Measurements from ENCODE around the gene SSTR5. TPM values are rescaled to one million over a fixed set of nuclear protein-coding genes. Genes with fewer than 3 reads are reported as not detected.

Gene SSTR5
- total RNA-seq, 1 donor from 2014 or later, result 20.8 TPM

DNA sequence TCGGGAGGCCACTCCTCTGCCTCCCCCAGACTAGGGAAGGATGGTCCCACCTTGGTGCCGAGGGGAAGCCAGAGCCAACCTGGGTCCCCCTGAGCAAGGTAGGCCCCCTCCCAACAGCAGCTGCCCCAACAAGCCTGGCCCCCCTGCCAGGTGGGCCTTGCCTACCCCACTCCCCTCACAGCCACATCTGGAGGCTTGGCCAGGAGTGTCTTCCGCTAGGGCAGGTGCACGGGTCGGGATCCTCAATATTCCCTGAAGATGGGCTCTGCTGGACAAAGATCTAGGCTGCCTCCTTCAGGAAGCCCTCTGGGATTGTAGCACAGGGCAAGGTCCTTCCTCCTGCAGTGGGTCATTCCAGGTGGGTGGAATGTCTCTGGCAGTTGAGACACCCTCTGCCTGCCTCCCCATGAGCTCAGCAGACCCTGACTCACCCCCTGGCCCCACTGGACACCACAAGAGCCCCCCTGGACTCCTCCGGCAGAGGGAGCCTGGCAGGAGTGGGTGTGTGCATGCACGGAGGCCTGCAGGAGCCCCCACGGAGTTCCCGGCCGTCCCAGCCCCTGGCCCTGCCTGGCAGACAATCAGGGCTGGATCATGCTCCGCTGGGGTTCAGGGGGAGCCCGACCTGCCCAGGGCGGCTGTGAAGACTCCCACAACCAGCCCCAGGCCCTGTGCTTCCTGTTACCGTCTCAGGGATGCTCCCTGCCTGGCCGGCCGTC is 23.1 kb downstream of the SSTR5 start:
- intact Hi-C loops (cut with DNase I), result no loop called here
- ATAC-seq (ENCODE audit: poor library complexity), result no peak
- DNase-seq, result no peak

DNA sequence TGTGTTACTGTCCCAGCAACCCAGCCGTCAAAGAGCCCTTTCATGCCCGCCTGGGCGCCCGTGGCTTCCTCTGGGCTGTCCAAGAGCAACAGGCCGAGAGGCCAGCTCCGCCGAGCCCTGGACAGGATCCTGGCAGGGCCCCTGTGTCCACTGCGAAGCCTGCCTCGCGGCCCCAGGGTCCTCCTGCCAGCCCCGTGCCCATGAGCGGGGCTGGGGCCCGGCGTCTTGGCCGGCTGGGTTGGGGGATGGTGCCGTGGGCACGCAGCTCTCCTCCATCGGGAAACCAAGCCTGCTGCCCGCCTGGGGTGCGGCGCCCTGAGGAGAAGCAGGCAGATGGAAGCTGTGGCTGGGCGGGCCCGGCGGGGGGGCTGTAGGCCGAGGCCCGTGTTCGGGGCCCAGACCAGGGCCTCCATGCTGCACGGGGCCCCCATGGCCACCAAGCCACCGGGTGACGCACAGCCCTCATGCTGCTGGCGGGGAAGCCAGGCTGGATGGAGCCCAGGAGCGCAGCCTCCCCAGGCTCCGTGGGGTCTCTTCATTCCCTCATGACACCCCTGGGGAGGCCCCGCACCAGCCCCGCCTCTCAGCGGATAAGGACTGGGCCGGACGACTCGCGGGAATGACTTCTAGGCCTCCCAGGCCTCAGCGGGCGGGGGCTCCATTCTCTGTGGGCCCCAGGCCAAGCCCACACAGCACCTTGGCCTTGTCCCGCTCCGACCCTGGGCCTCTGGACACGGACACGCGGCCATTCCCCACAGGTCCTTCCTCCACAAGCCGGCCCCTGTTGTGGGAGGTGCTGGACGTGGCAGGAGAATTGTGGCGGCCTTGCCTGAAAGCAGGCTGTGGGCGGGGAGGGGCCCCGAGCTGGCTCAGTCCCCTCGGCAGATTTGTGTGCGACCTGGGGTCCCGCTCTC is 23.9 kb downstream of the SSTR5 start, which contains the start of gene C1QTNF8:
C1QTNF8 (minus strand) TSS at position 76 of the 914 bp plus-strand sequence. CDS start 1,322 bp downstream, outside the sequence.
- DNase-seq, result no peak
- intact Hi-C loops (cut with DNase I), result no loop called here
- no peak for ATAC-seq (ENCODE audit: poor library complexity)

DNA sequence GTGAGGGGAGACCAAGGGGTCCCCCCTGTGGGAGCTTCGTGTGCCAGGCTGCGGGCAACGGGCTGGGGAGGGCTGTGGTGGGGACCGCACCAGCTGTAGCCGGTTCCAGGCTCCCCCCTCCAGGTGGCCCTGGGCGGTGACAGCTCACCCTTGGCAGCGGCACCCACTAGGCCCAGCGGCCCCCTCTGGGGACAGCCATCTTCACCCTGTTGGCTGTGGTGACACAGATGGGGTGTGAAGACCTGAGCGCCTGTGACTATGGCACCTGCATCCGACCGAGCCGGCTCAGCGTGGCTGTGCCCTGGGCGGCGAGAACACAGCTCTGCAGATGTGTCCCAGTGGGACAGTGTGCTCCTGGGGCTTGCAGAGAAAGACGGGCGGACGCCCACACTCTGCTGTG is 24.6 kb downstream of the SSTR5 start:
- DNase-seq (no peak), ATAC-seq (ENCODE audit: poor library complexity) (peak; percentile 26)
- intact Hi-C loops (cut with DNase I), result no loop called here

DNA sequence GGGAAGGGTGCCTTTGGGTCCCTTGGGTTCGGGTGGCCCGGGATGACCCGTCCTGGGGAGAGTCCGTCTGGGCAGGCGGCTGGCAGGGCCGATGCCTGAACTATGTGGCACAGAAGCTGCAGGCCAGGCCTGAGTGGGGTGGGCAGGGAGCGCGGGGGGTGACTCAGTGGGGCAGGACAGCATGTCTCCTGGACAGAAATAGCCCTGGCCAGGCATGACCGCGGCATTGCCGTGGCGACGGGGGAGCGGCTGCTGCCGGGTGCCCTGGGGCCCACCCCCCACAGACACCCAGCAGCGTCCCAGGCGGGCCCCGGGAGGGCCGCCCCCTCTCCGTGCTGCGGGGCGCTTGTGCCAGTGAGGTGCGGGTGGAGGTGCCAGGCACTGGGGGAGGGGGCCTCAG is 25.3 kb downstream of the SSTR5 start:
- peak; percentile 88 for DNase-seq
- intact Hi-C loops (cut with DNase I), result no loop called here
- ATAC-seq (ENCODE audit: poor library complexity), result peak; percentile 90

DNA sequence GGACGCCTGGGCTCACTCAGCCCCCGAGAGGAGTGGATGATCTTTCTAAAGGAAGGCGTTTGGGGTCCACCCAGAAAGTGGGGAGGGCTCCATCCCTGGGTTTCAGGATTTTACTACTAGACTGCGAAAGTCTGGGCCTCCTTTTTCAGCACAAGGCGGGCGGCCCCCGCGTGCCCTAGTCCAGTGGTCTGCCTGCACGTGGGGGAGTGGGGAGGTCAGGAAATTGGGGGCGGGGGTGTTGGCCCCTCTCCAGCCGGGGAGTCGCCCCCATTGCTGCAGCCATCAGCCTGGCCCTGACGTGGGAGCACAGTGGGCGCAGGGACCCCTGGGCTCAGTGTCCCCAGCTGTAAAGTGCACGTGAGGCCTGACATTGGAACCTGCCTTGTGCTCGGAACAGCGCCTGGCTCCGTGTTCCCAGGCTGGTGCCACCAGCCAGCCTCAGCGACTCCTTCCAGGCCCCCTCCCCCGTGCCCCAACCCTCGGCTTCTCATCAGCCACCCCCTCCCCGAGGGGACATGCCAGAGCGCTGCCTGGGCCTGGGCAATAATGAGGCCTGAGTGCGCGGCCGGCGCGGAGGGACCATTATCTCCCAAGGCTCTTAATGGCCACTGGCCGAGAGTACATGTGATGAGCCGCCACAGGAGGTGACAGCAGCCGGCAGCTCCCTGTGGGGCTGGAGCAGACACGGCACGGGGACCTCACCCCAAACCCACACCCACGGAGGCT is 25.9 kb downstream of the SSTR5 start:
- intact Hi-C loops (cut with DNase I), result no loop called here
- peak; percentile 38 for ATAC-seq (ENCODE audit: poor library complexity)
- DNase-seq, result peak; percentile 58

DNA sequence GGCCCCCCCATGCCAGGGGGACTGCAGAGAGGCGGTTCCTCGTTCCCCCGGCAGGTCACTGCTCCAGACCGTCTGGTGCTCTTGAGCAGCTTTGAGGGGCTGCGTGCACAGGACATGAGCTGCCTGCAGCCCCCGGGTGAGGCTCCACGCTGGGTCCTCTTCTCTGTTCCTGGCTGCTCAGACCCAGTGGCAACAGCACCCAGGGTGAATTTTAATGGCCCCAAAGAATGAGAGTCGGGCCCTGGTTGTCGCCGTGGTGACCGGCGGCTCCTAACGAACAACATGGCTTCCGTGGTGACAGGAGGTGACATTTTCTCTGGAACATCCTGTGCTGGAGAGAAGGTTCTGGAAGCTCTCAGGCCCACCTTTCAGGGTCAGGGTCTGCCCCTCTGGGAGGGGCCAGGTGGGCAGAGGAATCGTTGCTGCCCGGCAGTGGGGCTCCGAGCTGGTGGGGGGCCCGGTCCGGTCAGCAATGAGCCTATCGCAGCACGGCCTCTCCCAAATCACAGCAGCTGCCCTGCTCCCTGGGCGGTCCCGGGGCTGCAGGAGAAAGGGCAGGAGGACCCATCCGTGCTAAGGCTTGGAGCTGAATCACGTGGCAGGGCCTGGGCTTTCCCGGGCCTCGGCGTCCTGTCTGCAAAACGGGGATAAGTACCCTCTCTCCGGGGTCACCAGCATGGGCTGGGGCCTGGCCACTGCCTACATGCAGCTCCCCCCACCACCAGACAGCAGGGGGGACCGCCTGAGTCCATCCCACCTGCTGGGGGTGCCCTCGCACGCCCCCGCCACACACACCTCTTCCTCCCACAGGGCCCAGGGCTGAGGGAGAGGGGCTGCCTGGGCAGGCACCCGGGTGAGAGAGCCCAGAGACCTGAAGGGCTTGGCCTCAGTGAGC is 26.9 kb downstream of the SSTR5 start:
- intact Hi-C loops (cut with DNase I), result no loop called here
- ATAC-seq (ENCODE audit: poor library complexity) (no peak), DNase-seq (no peak)

DNA sequence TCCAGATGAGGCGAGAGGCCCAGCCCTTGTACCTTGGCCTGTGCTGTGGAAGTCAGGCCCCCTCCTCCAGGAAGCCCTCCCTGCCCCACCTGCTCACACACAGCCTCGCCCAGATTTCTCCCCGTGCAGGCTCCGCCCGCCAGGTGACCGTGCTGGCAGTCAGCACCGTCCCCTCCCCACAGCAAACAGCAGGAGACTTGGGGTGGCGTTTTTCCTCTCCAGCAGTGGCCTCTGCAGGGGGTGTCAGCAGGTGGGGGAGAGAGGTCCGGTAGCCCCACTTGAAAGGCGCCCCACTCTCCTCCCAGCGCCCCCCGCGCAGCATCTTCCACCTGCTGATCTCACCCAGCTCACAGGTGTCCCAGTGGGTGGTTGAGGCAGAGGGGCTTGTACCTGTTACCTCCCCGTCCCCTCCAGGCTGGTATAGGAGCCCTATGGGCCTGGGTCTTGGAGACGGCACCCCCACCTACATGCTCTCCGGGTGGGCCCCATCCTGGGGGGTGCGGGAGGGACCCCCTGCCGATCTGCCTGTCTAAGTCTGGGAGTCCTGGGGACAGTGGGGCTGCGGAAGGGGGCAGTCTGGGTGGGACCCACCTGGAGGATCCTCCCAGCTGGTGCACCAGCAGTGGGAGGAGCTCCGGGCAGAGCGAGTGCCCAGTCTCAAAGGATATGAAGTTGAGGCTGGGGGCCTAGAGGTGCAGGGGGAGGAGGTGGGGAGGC is 27.7 kb downstream of the SSTR5 start:
- intact Hi-C loops (cut with DNase I), result no loop called here

DNA sequence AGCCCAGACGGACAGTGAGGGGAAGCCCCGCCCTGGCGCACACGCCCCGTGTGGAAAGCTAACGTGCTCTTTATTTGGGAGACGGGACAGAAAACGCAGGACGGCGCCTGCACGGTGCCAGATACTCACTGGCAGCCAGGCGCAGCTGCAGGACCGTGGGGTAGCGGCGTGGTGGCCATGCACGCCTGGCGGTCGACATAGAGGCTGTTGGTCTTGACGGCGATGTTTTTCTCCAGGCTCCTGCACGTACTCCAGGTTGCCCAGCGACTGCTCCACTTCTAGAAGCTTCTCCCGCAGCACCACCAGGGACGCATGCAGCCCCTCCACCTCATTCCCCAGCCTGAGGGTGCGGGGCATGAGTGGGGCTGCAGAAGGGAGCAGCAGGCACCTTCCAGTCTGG is 28.6 kb downstream of the SSTR5 start:
- intact Hi-C loops (cut with DNase I), result no loop called here
- ATAC-seq (ENCODE audit: poor library complexity) (no peak), DNase-seq (no peak)

More for the DNA sequence above, 27.7 kb downstream of the SSTR5 start:
- ATAC-seq (ENCODE audit: poor library complexity), result no peak
- no peak for DNase-seq

DNA sequence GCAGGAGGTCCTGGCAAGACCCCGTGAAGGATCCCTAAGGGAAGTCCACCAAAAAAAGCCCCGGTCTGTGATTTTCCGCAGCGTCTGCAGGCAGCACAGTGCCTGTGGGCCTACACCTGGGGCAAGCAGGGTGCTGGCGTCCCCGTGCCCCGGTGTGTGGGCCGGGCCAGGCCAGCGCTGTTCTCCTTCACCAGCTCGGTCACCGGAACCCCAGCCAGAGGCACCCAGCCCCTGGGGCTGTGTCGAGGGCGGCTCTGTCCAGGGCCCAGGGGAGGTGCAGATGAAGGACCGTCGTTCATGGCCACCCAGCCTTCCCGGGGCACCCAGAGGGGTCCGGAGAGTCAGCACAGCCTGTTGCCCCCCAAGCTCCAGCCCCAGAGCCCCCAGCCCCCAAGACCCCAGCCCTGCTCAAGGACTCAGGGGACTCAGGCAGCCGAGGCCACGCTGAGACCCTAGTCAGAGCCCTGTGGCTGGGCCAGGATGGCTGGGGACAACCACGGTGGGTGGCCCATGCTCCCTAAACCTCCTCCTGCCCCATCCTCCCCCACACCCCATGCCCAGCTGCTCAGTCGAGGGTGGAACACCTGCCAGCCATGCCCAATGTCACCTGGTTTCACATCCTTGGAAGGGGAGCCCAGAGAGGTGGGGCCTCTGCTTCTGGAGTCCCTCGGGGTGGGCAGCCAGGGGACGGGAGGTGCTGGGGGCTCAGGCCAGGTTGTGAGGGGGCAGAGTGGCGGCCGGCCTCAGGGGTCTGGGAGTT is 29.2 kb downstream of the SSTR5 start:
- intact Hi-C loops (cut with DNase I), result no loop called here
- no peak for DNase-seq
- no peak for ATAC-seq (ENCODE audit: poor library complexity)

DNA sequence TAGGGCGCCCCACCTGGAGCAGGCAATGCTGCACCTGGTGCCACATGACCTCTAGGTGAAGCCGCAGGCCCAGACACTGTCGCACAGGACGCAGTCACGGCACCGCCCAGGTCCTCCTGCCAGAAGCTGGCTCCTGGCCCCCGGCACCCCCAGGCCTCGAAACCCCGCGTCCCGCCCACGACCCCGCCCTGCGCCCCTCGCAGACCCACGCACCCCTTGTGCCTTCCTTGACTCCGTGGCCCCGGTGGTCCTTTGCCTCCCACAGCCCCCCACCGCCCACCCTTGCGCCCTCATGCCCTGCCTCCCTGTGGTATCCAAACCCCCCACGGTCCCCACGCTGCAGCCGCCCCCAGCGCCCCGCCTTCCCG is 29.8 kb downstream of the SSTR5 start:
- intact Hi-C loops (cut with DNase I), result no loop called here
- no peak for DNase-seq
- no peak for ATAC-seq (ENCODE audit: poor library complexity)

DNA sequence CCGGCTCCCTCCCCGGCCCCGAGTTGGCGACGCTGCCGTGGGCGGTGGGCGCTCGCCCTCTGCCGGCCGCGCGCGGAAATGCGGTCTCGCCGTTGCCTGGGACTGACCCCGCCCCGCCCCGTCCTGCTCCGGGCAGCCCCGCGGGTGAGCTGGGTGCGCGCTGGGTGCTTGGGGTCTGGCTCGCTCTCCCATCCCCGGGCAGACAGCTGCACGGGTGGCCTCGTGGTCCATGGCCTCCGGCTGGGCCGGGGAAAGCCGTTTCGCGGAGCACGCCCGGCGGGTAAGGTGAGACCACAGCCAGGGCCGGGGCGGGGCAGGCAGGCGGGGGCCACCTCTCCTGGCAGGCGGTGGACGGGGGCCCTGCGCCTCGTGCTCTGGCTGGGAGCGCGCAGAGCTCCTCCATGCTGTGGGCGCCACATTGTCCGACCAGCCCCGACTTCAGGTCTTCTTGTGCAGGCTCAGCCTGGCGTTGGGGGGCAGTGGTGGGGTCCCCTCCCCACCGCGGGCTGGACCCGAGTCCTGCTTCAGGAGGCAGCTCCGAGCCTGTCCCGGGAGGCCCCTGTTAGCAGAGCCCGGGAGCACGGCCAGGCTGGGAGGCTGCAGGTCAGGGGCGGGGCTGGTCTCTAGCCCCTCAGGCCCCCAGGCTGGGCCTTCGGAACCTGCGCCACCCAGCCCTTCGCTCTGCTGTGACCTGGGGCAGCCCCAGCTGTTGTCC is 30.5 kb downstream of the SSTR5 start:
- intact Hi-C loops (cut with DNase I), result no loop called here
- ATAC-seq (ENCODE audit: poor library complexity) (peak; percentile 54), DNase-seq (peak; percentile 76)

DNA sequence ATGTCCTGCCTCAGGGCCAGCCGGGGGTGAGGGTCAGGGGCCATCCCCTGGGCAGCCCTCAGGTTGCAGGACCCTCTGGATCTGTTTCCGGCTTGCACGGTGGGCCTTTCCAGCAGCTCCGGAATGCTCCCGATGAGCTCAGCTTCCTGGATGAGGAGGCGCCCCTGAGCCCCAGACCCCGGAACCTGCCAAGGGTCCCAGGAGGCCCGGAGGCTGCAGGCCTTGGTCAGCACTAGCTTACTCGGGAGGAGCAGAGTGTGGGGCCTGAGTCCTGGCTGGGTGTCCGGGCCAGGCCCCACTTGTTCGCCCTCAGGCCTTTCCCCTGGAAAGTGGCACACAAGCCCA is 31.1 kb downstream of the SSTR5 start:
- ATAC-seq (ENCODE audit: poor library complexity), result no peak
- no peak for DNase-seq
- intact Hi-C loops (cut with DNase I), result no loop called here

DNA sequence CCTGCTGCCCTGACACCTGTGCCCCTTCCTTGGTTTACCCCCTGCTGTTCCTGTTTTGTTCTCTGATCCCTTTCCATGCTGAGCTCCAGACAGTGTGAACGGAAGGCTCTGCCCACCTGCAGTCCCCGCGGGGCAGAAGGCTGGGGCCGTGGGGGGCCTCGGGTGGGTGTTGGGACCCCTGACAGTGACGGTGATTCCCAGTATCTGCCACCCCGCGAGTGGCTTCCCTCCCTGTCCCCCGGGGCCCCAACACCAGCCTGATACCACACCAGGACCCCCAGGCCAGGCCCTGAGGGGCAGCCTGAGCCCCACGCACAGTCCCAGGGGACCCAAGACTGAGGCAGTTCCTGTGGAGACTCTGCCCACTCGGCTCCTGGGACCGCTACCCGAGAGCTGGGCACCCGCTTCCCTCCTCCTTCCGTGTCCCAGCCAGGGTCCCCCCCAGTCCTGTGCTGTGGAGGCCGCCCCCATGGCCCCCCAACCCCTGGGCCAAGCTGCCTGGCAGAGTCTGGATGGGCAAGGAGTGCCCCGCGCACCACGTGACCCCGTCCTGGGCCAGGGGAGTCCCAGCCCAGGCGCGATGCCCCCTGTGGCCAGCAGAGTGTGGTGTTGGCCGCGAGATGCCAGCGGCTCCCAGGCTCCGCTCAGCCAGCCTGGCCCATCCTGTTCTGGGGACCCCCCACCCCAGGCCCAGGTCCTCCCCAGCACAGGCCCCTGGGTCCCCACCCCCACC is 33.5 kb downstream of the SSTR5 start:
- ATAC-seq (ENCODE audit: poor library complexity) (peak; percentile 76), DNase-seq (peak; percentile 68)
- intact Hi-C loops (cut with DNase I), result loop anchor here (2.0 kb wide), 1 partner anchor 89 kb away; no protein-coding TSS in a partner anchor

DNA sequence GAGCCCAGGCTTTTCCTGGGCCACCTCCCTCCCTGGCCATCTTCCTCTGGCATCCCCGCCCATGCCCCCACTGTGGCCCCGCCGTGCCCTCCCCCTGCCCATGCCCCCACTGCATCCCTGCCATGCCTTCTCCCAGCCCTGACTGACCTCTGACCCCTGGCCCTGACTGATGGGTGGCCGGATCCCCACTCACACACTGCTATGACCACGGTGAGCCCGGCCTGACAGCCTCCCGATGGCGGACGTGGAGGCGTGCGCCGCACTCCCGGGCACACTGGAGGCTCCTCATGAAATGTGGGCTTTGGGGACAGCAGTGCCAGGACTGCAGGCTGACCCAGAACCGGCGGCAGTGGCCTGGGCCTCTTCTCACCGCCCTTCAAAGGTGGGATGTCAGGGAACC is 34.1 kb downstream of the SSTR5 start:
- no peak for ATAC-seq (ENCODE audit: poor library complexity)
- DNase-seq, result no peak
- intact Hi-C loops (cut with DNase I), result loop anchor here (2.0 kb wide), 1 partner anchor 88 kb away; no protein-coding TSS in a partner anchor

DNA sequence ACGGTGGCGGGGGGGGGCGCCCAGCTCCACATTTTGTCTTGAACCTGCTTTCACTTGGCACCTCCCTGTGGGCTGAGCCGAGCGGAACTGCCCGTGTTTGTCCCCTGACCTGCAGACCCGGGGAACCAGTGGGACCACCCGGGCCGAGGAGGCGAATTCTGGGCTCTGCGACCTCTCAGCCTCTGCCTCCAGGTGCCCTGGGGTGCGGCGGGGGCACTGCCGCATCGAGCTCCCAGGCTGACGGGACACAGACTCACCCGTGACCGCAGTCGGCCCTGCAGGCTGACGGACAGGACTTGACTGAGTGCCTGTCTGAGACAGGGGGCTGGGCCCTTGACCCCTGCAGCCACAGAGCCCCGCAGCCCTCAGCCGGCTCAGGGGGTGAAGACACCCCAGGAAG is 34.6 kb downstream of the SSTR5 start:
- ATAC-seq (ENCODE audit: poor library complexity) (no peak), DNase-seq (no peak)
- intact Hi-C loops (cut with DNase I), result loop anchor here (2.0 kb wide), 1 partner anchor 88 kb away; no protein-coding TSS in a partner anchor

DNA sequence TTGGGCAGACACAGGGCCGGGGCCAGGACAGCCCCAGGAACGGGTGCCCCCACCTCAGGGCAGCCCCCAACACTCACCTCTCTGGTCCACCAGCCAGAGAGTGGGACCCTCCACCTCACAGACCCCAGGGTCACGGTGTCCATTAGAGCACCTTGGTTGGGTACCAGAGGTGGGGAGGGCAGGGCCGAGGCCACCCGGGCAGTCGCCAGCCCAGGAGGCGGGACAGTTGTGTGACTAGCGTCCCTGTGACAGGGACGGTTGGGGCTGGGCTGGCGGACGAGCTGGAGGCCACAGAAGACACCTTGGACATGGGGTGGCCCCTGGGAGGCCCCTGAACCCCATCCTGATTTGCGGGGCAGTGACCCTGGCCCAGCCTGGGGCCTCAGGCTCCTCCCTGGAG is 35.2 kb downstream of the SSTR5 start:
- intact Hi-C loops (cut with DNase I), result loop anchor here (2.0 kb wide), 1 partner anchor 87 kb away; no protein-coding TSS in a partner anchor
- DNase-seq, result no peak
- ATAC-seq (ENCODE audit: poor library complexity), result no peak
